Upper lobe of left lung (tissue), 4 donors: Measurements from ENCODE around the gene BPIFB2.

Experiments used
- EP300 ChIP-seq, 4 donors: sonication (generic); formaldehyde crosslinking; IDR thresholded peaks; one replicate each; pipeline ENCODE4 v1.5.1; 2017; ENCODE audit warnings: antibody characterized with exemption in 4 of 4, control low read depth in 2 of 4
- POLR2A ChIP-seq, 4 donors: fragments of 450-650 bp; IDR thresholded peaks; one replicate each; pipeline ENCODE4 v1.5.1; 2016 to 2017; ENCODE audit warnings: antibody characterized with exemption in 4 of 4, mild to moderate bottlenecking in 2 of 4

DNA sequence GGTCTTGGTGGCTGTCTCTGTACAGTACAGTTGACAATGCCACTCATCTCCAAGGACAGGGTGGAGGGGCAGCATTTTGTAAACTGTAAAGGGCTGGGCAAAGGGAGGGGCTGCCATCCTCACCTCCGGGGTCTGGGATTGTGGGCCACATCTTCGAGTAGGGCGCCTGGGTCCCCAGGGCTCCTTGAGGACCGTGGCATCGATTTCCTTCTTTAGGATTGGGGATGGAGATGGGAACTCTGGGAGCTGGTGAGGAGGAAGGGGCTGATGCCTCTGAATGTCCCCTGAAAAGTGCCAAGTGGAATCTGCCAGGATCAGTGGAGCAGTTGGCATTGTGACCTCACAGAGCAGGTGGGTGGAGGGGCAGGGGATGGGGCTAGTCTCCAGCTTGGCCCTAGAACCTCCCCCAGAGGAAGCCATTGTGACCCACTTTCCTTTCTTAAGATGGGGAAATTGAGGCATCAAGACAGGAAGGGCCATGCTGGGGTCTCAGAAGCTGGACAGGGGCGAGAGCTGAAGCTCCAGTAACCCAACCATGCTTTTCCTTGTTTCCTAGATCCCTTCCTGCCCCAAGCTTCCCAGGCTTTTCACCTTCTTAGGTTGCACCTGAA, 3.3 kb upstream of the BPIFB2 start, which contains the start of gene SUN5:
- no peak for TF ChIP-seq POLR2A (IDR thresholded peaks at IDR 0.05)
- no peak for TF ChIP-seq EP300 (IDR thresholded peaks at IDR 0.05)
